SK-N-SH (cell line): ENCODE results near the gene NAALADL2. TPM values are rescaled to one million over a fixed set of nuclear protein-coding genes. Genes with fewer than 3 reads are reported as not detected.

Experiments
- CTCF ChIA-PET: fragments of 300-600, 350-600 bp; formaldehyde crosslinking; extraction: SDS; loops from one replicate; lab custom pipeline; 2021; lab: Yijun Ruan, JAX
- POLR2A ChIA-PET: fragments of 350-600 bp; sonication (Branson Sonifier 250); formaldehyde crosslinking; extraction: SDS; loops from one replicate; lab custom pipeline; 2020; ENCODE audit warnings: antibody characterized with exemption, inconsistent platforms; lab: Yijun Ruan, JAX
- DNase-seq: peaks from one replicate; pipeline ENCODE4 v3.0.0; 2012
- H2AFZ ChIP-seq: fragments of 200-600 bp; sonication (generic); 2 replicates; pipeline ENCODE4 v1.8.1; 2016; ENCODE audit warnings: antibody characterized with exemption, mild to moderate bottlenecking, low read depth
- H3F3A ChIP-seq: fragments of 200-600 bp; sonication (generic); replicated peaks from 2 replicates; pipeline ENCODE3; 2016; ENCODE audit warnings: antibody characterized with exemption, mild to moderate bottlenecking; ENCODE audit not compliant: insufficient read depth
- H3K27ac ChIP-seq, 2 experiments: fragments of 200-500 bp in 1 of 2; fragments of 200-600 bp in 1 of 2; sonication (Bioruptor generic) in 1 of 2; sonication (generic), shearing (Covaris generic) in 1 of 2; 2 replicates each; pipeline versions ENCODE4 v1.5.1 to v1.6.1; 2014 to 2016; ENCODE audit warnings: low read depth in 2 of 2, inconsistent platforms in 1 of 2, low read length in 1 of 2, mild to moderate bottlenecking in 1 of 2, mixed read lengths in 1 of 2
- H3K27me3 ChIP-seq: fragments of 200-600 bp; sonication (generic), shearing (Covaris generic); 2 replicates; pipeline ENCODE4 v1.6.1; 2016; ENCODE audit warnings: mixed run types; ENCODE audit not compliant: insufficient read depth
- H3K36me3 ChIP-seq, 2 experiments: fragments of 200-500 bp in 1 of 2; fragments of 200-600 bp in 1 of 2; sonication (Bioruptor generic) in 1 of 2; sonication (generic) in 1 of 2; replicated peaks in 1 of 2; 2 replicates each; pipeline versions ENCODE3 to v1.5.1; 2014 to 2016; ENCODE audit warnings: low read length in 1 of 2, mild to moderate bottlenecking in 1 of 2; ENCODE audit not compliant: insufficient read depth in 2 of 2, control insufficient read depth in 1 of 2
- H3K4me1 ChIP-seq, 2 experiments: fragments of 200-500 bp in 1 of 2; fragments of 200-600 bp in 1 of 2; sonication (Bioruptor generic) in 1 of 2; sonication (generic), shearing (Covaris generic) in 1 of 2; 2 replicates each; pipeline versions ENCODE4 v1.5.1 to v1.6.1; 2014 to 2016; ENCODE audit warnings: low read depth in 1 of 2, low read length in 1 of 2, mixed run types in 1 of 2; ENCODE audit not compliant: insufficient read depth in 2 of 2, control insufficient read depth in 1 of 2
- H3K4me2 ChIP-seq: fragments of 200-600 bp; sonication (generic), shearing (Covaris generic); 2 replicates; pipeline ENCODE4 v1.6.1; 2017; ENCODE audit warnings: mixed run types
- H3K4me3 ChIP-seq, 2 experiments: fragments of 200-500 bp in 1 of 2; fragments of 200-600 bp in 1 of 2; sonication (Bioruptor generic) in 1 of 2; sonication (generic), shearing (Covaris generic) in 1 of 2; 2 replicates each; pipeline versions ENCODE4 v1.5.1 to v1.8.1; 2014 to 2016; ENCODE audit warnings: low read depth in 2 of 2, inconsistent platforms in 1 of 2, low read length in 1 of 2, mild to moderate bottlenecking in 1 of 2, mixed read lengths in 1 of 2, moderate library complexity in 1 of 2
- H3K79me2 ChIP-seq: fragments of 200-600 bp; sonication (generic); 2 replicates; pipeline ENCODE4 v1.8.1; 2017; ENCODE audit warnings: mild to moderate bottlenecking; ENCODE audit not compliant: insufficient read depth
- H3K9ac ChIP-seq: fragments of 200-600 bp; sonication (generic); 2 replicates; pipeline ENCODE4 v1.6.1; 2017; ENCODE audit warnings: mixed run types
- H3K9me2 ChIP-seq: fragments of 200-600 bp; sonication (generic); 2 replicates; pipeline ENCODE4 v1.6.1; 2017; ENCODE audit warnings: mixed run types
- H3K9me3 ChIP-seq: fragments of 200-600 bp; sonication (generic); 2 replicates; pipeline ENCODE4 v1.6.1; 2017; ENCODE audit warnings: mixed run types, mild to moderate bottlenecking, moderate library complexity
- H4K20me1 ChIP-seq: fragments of 200-600 bp; sonication (generic); 2 replicates; pipeline ENCODE4 v1.6.1; 2017; ENCODE audit warnings: mild to moderate bottlenecking, mixed run types; ENCODE audit not compliant: insufficient read depth
- CHD2 ChIP-seq: fragments of 150-350 bp; IDR thresholded peaks from 2 replicates; pipeline ENCODE4 v1.6.1; 2018; ENCODE audit warnings: low read length; ENCODE audit not compliant: partially characterized antibody
- ELF1 ChIP-seq: IDR thresholded peaks from 2 replicates; pipeline ENCODE4 v1.4.0; 2012
- EP300 ChIP-seq, 2 experiments: IDR thresholded peaks; 2 replicates each; pipeline versions ENCODE4 v1.4.0 to v1.6.1; 2012; ENCODE audit warnings: borderline replicate concordance in 1 of 2, low read depth in 1 of 2, low read length in 1 of 2
- EZH2phosphoT487 ChIP-seq: fragments of 200-600 bp; sonication (generic); IDR thresholded peaks from 2 replicates; pipeline ENCODE4 v1.6.1; 2017; ENCODE audit warnings: low read depth, mixed run types, mild to moderate bottlenecking, antibody characterized with exemption, moderate library complexity, borderline replicate concordance
- FOXJ3 ChIP-seq: sonication (generic); formaldehyde crosslinking; IDR thresholded peaks from 2 replicates; pipeline ENCODE4 v1.5.1; 2020; ENCODE audit warnings: mild to moderate bottlenecking, missing genetic modification reagents
- FOXM1 ChIP-seq: IDR thresholded peaks from 2 replicates; pipeline ENCODE4 v1.4.0; 2012; ENCODE audit warnings: low read depth, mild to moderate bottlenecking
- JUND ChIP-seq: IDR thresholded peaks from 2 replicates; pipeline ENCODE4 v1.4.0; 2012
- RAD21 ChIP-seq: IDR thresholded peaks from 2 replicates; pipeline ENCODE4 v1.6.1; 2012; ENCODE audit warnings: mild to moderate bottlenecking, low read length
- RCOR1 ChIP-seq: fragments of 150-350 bp; IDR thresholded peaks from 2 replicates; pipeline ENCODE4 v1.6.1; 2017; ENCODE audit warnings: antibody characterized with exemption, low read length
- RFX5 ChIP-seq: IDR thresholded peaks from 2 replicates; pipeline ENCODE4 v1.6.1; 2012; ENCODE audit warnings: mild to moderate bottlenecking, improper control_type of control experiment, low read length
- TCF12 ChIP-seq: IDR thresholded peaks from 2 replicates; pipeline ENCODE4 v1.4.0; 2012
- WGBS: methylation state at CpG from one replicate; pipeline ENCODE4 v1.1.6; 2017; ENCODE audit warnings: low lambda C conversion rate; 5-methylcytosine and 5-hydroxymethylcytosine counted together
- polyA plus RNA-seq, 3 experiments: library from polyadenylated mRNA; depleted of rRNA; stranded (reverse); fragments of >200 nt; gene quantifications; 2 replicates each; pipeline ENCODE4 v1.2.3, GENCODE V29; 2012
- TF ChIP-seq, protein P1 (sequence below): fragments of 200-600 bp; sonication (generic); IDR thresholded peaks from 2 replicates; pipeline ENCODE4 v1.6.1; 2017; ENCODE audit warnings: antibody characterized with exemption, mild to moderate bottlenecking, moderate library complexity
- TF ChIP-seq, protein P2 (sequence below): IDR thresholded peaks from 2 replicates; pipeline ENCODE4 v1.4.0; 2012; ENCODE audit warnings: low read depth, borderline replicate concordance
- TF ChIP-seq, protein P3 (sequence below): IDR thresholded peaks from 2 replicates; pipeline ENCODE4 v1.6.1; 2012; ENCODE audit warnings: mild to moderate bottlenecking, low read depth, low read length, moderate library complexity
- TF ChIP-seq, protein P4 (sequence below): IDR thresholded peaks from 2 replicates; pipeline ENCODE4; 2012
- TF ChIP-seq, protein P5 (sequence below): IDR thresholded peaks from 2 replicates; pipeline ENCODE4 v1.4.0; 2012; ENCODE audit warnings: low read depth, borderline replicate concordance

The NAALADL2 gene
- polyA plus RNA-seq, 1 of the 3 experiments (the other 2 are of a cell fraction), result 1.2 TPM

DNA sequence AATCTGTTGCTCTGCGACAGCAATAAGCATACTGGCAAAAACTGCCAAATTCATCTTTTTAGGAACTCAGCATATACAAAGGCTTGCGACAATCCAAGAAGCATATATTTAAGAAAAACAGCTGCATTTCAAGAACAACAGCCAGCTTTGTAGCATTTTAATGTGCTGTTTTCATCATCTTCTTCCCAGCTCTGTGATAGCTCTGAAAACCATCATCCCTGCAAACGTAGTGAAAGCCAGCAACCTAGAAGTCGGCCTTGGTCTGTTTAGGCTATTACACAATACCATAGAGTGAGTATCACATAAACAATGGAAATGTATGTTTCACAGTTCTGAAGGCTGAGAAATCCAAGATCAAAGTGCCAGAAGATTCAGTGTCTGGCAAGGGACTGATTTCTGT lies 187.5 kb downstream of the NAALADL2 start:
- no peaks in the 10 kb centered on the region for H3F3A ChIP-seq
- DNase-seq, result no peak
- H3K36me3 ChIP-seq, result no peaks in the 10 kb centered on the region
- no peak overlapping the region for H3K9ac ChIP-seq
- no peaks in the 10 kb centered on the region for H3K4me1 ChIP-seq
- 88% methylated on average over 4 of the region's 4 CpGs for WGBS
- H3K9me2 ChIP-seq, result no peaks in the 10 kb centered on the region
- no peaks in the 10 kb centered on the region for H3K27me3 ChIP-seq
- TF ChIP-seq EP300 (IDR thresholded peaks at IDR 0.05; ENCODE audit: borderline replicate concordance in 1 of 2, low read depth in 1 of 2, low read length in 1 of 2) (no peak), RFX5 (no peak), ELF1 (no peak), FOXM1 (no peak), TCF12 (no peak)
- H3K4me3 ChIP-seq, result no peak overlapping the region
- no peak overlapping the region for H2AFZ ChIP-seq
- ChIA-PET POLR2A (no interaction called here), CTCF (no interaction called here)
- no peak overlapping the region for H3K27ac ChIP-seq
- H3K4me2 ChIP-seq, result no peak overlapping the region
- H4K20me1 ChIP-seq, result no peaks in the 10 kb centered on the region
- H3K9me3 ChIP-seq, result no peaks in the 10 kb centered on the region
- no peaks in the 10 kb centered on the region for H3K79me2 ChIP-seq

DNA sequence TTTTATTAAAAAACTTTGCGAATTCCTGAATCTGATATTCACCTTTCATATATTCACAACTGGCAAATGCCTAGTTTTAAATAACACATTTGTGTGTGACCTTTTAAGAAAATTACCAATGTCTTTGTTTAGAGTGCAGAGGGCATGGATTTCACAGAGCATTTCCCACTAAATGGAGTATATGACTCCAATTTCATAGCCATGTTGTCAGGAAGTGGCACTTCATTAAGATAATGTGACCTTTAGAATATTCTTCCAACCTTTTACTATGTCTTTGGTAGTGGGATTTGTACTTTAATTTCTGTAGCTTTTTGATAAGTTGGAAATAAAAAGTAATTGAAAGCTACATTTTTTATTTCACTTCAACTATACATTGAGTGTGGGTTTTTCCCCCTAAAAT lies 188.7 kb downstream of the NAALADL2 start:
- Histone ChIP-seq H3K9me3 (no peaks in the 10 kb centered on the region), H4K20me1 (no peaks in the 10 kb centered on the region), H3K4me1 (no peaks in the 10 kb centered on the region), H3K27ac (no peak overlapping the region), H3K9me2 (no peaks in the 10 kb centered on the region), H2AFZ (no peak overlapping the region), H3K4me3 (no peak overlapping the region), H3K4me2 (no peak overlapping the region), H3K36me3 (no peaks in the 10 kb centered on the region), H3K9ac (no peak overlapping the region), H3F3A (no peaks in the 10 kb centered on the region), H3K27me3 (no peaks in the 10 kb centered on the region), H3K79me2 (no peaks in the 10 kb centered on the region)
- ChIA-PET POLR2A (no interaction called here), CTCF (no interaction called here)
- TF ChIP-seq JUND (no peak), FOXJ3 (no peak), EZH2phosphoT487 (no peak), RAD21 (no peak), RCOR1 (no peak), RFX5 (no peak), CHD2 (no peak), ELF1 (no peak)
- TF ChIP-seq, protein P1, sequence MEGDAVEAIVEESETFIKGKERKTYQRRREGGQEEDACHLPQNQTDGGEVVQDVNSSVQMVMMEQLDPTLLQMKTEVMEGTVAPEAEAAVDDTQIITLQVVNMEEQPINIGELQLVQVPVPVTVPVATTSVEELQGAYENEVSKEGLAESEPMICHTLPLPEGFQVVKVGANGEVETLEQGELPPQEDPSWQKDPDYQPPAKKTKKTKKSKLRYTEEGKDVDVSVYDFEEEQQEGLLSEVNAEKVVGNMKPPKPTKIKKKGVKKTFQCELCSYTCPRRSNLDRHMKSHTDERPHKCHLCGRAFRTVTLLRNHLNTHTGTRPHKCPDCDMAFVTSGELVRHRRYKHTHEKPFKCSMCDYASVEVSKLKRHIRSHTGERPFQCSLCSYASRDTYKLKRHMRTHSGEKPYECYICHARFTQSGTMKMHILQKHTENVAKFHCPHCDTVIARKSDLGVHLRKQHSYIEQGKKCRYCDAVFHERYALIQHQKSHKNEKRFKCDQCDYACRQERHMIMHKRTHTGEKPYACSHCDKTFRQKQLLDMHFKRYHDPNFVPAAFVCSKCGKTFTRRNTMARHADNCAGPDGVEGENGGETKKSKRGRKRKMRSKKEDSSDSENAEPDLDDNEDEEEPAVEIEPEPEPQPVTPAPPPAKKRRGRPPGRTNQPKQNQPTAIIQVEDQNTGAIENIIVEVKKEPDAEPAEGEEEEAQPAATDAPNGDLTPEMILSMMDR, result no peak
- TF ChIP-seq, protein P2, sequence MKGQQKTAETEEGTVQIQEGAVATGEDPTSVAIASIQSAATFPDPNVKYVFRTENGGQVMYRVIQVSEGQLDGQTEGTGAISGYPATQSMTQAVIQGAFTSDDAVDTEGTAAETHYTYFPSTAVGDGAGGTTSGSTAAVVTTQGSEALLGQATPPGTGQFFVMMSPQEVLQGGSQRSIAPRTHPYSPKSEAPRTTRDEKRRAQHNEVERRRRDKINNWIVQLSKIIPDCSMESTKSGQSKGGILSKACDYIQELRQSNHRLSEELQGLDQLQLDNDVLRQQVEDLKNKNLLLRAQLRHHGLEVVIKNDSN, result no peak
- TF ChIP-seq, protein P3, sequence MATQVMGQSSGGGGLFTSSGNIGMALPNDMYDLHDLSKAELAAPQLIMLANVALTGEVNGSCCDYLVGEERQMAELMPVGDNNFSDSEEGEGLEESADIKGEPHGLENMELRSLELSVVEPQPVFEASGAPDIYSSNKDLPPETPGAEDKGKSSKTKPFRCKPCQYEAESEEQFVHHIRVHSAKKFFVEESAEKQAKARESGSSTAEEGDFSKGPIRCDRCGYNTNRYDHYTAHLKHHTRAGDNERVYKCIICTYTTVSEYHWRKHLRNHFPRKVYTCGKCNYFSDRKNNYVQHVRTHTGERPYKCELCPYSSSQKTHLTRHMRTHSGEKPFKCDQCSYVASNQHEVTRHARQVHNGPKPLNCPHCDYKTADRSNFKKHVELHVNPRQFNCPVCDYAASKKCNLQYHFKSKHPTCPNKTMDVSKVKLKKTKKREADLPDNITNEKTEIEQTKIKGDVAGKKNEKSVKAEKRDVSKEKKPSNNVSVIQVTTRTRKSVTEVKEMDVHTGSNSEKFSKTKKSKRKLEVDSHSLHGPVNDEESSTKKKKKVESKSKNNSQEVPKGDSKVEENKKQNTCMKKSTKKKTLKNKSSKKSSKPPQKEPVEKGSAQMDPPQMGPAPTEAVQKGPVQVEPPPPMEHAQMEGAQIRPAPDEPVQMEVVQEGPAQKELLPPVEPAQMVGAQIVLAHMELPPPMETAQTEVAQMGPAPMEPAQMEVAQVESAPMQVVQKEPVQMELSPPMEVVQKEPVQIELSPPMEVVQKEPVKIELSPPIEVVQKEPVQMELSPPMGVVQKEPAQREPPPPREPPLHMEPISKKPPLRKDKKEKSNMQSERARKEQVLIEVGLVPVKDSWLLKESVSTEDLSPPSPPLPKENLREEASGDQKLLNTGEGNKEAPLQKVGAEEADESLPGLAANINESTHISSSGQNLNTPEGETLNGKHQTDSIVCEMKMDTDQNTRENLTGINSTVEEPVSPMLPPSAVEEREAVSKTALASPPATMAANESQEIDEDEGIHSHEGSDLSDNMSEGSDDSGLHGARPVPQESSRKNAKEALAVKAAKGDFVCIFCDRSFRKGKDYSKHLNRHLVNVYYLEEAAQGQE, result no peak
- TF ChIP-seq, protein P4, sequence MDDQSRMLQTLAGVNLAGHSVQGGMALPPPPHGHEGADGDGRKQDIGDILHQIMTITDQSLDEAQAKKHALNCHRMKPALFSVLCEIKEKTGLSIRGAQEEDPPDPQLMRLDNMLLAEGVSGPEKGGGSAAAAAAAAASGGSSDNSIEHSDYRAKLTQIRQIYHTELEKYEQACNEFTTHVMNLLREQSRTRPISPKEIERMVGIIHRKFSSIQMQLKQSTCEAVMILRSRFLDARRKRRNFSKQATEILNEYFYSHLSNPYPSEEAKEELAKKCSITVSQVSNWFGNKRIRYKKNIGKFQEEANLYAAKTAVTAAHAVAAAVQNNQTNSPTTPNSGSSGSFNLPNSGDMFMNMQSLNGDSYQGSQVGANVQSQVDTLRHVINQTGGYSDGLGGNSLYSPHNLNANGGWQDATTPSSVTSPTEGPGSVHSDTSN, result no peak
- TF ChIP-seq, protein P5, sequence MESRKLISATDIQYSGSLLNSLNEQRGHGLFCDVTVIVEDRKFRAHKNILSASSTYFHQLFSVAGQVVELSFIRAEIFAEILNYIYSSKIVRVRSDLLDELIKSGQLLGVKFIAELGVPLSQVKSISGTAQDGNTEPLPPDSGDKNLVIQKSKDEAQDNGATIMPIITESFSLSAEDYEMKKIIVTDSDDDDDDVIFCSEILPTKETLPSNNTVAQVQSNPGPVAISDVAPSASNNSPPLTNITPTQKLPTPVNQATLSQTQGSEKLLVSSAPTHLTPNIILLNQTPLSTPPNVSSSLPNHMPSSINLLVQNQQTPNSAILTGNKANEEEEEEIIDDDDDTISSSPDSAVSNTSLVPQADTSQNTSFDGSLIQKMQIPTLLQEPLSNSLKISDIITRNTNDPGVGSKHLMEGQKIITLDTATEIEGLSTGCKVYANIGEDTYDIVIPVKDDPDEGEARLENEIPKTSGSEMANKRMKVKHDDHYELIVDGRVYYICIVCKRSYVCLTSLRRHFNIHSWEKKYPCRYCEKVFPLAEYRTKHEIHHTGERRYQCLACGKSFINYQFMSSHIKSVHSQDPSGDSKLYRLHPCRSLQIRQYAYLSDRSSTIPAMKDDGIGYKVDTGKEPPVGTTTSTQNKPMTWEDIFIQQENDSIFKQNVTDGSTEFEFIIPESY, result no peak
- DNase-seq, result no peak
- WGBS, result 88% methylated on average over 1 of the region's 1 CpG
